Fibroblast of lung (primary cell): Measurements from ENCODE around the gene IL17RA.

Experiments used
- EZH2 ChIP-seq: IDR thresholded peaks from 2 replicates; pipeline ENCODE4 v1.5.1; 2012; ENCODE audit warnings: low read length, control low read depth, mild to moderate bottlenecking; ENCODE audit errors: missing control alignments
- TF ChIP-seq, protein P1 (sequence below), 2 donors: IDR thresholded peaks in 1 of 2; conservative IDR thresholded peaks in 1 of 2; 1 replicate in 1 of 2; 2 replicates in 1 of 2; pipeline ENCODE4 v1.5.1; 2011 to 2012; ENCODE audit warnings: low read length in 2 of 2, control low read depth in 1 of 2, inconsistent platforms in 1 of 2, low read depth in 1 of 2, mild to moderate bottlenecking in 1 of 2

DNA sequence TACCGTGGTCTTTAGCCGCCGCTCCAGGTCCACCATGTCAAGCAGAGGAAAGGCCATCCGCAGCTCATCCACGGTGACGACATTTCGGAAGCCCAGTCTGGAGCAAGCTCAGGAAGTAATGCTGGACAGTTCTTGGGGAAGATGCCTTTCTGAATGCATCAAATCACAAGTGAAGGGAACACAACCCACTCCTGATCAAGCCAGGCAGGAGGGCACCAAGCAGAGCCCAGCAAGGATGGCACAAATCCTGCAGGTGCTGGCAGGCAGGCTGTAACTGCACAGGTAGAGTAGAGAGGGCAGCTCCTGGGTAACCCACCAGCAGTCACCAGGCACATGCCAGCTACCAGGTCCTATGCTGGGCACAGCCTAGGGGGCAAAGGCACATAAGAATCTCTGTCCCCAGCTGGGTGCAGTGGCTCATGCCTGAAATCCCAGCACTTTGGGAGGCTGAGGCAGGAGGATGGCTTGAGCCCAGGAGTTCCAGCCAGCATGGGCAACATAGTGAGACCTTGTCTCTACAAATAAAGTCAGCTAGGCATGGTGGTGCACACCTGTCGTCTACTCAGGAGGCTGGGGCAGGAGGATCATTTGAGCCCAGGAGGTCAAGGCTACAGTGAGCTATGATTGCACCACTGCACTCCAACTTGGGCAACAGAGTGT, 60.4 kb downstream of the IL17RA start:
- no peak for TF ChIP-seq EZH2
- TF ChIP-seq, protein P1, sequence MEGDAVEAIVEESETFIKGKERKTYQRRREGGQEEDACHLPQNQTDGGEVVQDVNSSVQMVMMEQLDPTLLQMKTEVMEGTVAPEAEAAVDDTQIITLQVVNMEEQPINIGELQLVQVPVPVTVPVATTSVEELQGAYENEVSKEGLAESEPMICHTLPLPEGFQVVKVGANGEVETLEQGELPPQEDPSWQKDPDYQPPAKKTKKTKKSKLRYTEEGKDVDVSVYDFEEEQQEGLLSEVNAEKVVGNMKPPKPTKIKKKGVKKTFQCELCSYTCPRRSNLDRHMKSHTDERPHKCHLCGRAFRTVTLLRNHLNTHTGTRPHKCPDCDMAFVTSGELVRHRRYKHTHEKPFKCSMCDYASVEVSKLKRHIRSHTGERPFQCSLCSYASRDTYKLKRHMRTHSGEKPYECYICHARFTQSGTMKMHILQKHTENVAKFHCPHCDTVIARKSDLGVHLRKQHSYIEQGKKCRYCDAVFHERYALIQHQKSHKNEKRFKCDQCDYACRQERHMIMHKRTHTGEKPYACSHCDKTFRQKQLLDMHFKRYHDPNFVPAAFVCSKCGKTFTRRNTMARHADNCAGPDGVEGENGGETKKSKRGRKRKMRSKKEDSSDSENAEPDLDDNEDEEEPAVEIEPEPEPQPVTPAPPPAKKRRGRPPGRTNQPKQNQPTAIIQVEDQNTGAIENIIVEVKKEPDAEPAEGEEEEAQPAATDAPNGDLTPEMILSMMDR (conservative IDR thresholded peaks at IDR 0.05 in 1 of 2, IDR thresholded peaks at IDR 0.05 in 1 of 2; ENCODE audit: low read depth in 1 of 2, low read length in 2 of 2), result no peak
